HepG2 (cell line): ENCODE measurements around the gene ACE. TPM values are rescaled to one million over a fixed set of nuclear protein-coding genes. Genes with fewer than 3 reads are reported as not detected.
A peak's percentile ranks its signal among the peaks of the same experiment; 100 is the strongest.

ENCODE experiments used
- AHR ChIP-seq: IDR thresholded peaks from 2 replicates; pipeline ENCODE4 v1.6.1; 2018; ENCODE audit warnings: missing genetic modification reagents, missing compliant biosample characterization
- DPF2 ChIP-seq: sonication (generic); formaldehyde crosslinking; IDR thresholded peaks from 2 replicates; pipeline ENCODE4 v1.4.0; 2020; ENCODE audit warnings: mild to moderate bottlenecking, low read depth, missing genetic modification reagents, borderline replicate concordance
- HNF4G ChIP-seq, 2 experiments: sonication (generic) in 1 of 2; formaldehyde crosslinking in 1 of 2; IDR thresholded peaks; 2 replicates each; pipeline versions ENCODE4 v1.4.0 to v1.6.1; 2011 to 2020; ENCODE audit warnings: borderline replicate concordance in 2 of 2, low read depth in 2 of 2, mild to moderate bottlenecking in 2 of 2, low read length in 1 of 2, missing genetic modification reagents in 1 of 2, moderate library complexity in 1 of 2
- NCOA2 ChIP-seq: sonication (generic); formaldehyde crosslinking; IDR thresholded peaks from 2 replicates; pipeline ENCODE4 v1.8.0; 2022; ENCODE audit warnings: inconsistent platforms
- PCBP1 ChIP-seq: fragments of 200-400 bp; formaldehyde crosslinking; IDR thresholded peaks from 2 replicates; pipeline ENCODE4 v1.6.1; 2017; ENCODE audit warnings: mild to moderate bottlenecking, low read depth, low read length, borderline replicate concordance
- RFX5 ChIP-seq: IDR thresholded peaks from 2 replicates; pipeline ENCODE4 v1.6.1; 2011; ENCODE audit warnings: low read depth, low read length, improper control_type of control experiment
- RXRA ChIP-seq: sonication (generic); formaldehyde crosslinking; IDR thresholded peaks from 2 replicates; pipeline ENCODE4 v1.5.1; 2020; ENCODE audit warnings: missing genetic modification reagents
- SOX5 ChIP-seq: IDR thresholded peaks from 2 replicates; pipeline ENCODE4 v1.6.1; 2016; ENCODE audit warnings: borderline replicate concordance
- SUZ12 ChIP-seq: fragments of 150-350 bp; IDR thresholded peaks from 2 replicates; pipeline ENCODE4 v1.6.1; 2014; ENCODE audit warnings: low read depth, low read length
- ZNF30 ChIP-seq: sonication (generic); formaldehyde crosslinking; IDR thresholded peaks from 2 replicates; pipeline ENCODE4 v1.5.0; 2020; ENCODE audit warnings: mild to moderate bottlenecking, missing genetic modification reagents
- ZNF766 ChIP-seq: sonication (generic); formaldehyde crosslinking; IDR thresholded peaks from 2 replicates; pipeline ENCODE4 v1.5.0; 2020; ENCODE audit warnings: missing genetic modification reagents, borderline replicate concordance
- ZNF781 ChIP-seq: sonication (generic); formaldehyde crosslinking; IDR thresholded peaks from 2 replicates; pipeline ENCODE4 v1.5.1; 2020; ENCODE audit warnings: borderline replicate concordance, mild to moderate bottlenecking, missing genetic modification reagents; ENCODE audit errors: not compliant biosample characterization
- ZNF883 ChIP-seq: sonication (generic); formaldehyde crosslinking; IDR thresholded peaks from 2 replicates; pipeline ENCODE4 v1.5.1; 2020; ENCODE audit warnings: mild to moderate bottlenecking, missing genetic modification reagents; ENCODE audit errors: not compliant biosample characterization
- polyA plus RNA-seq, 8 experiments: library from polyadenylated mRNA; depleted of rRNA in 3 of 8; stranded (reverse) in 7 of 8; unstranded in 1 of 8; fragments of >200 nt; fragmentation: Illumina TruSeq in 4 of 8; extraction: Trizol in 4 of 8; gene quantifications; 2 replicates each; pipeline versions ENCODE4 v1.2.1 to v1.2.3, GENCODE V29; 2011 to 2016; ENCODE audit warnings: low read depth in 4 of 8, missing spikeins in 1 of 8, mixed read lengths in 1 of 8; ENCODE audit not compliant: insufficient read depth in 1 of 8
- total RNA-seq, 5 experiments: library from RNA; depleted of rRNA; stranded (reverse); fragments of >200 nt; fragmentation: Illumina TruSeq; extraction: Trizol; gene quantifications; 2 replicates each; pipeline ENCODE4 v1.2.3, GENCODE V29; 2016; ENCODE audit warnings: low read depth in 1 of 5
- TF ChIP-seq, protein P1 (sequence below): IDR thresholded peaks from 2 replicates; pipeline ENCODE4 v1.6.1; 2016; ENCODE audit warnings: low read depth, missing genetic modification reagents, missing compliant biosample characterization
- TF ChIP-seq, protein P2 (sequence below): IDR thresholded peaks from 2 replicates; pipeline ENCODE4 v1.6.1; 2016; ENCODE audit warnings: control low read depth
- TF ChIP-seq, protein P3 (sequence below): sonication (generic); formaldehyde crosslinking; IDR thresholded peaks from 2 replicates; pipeline ENCODE4 v1.5.1; 2020; ENCODE audit warnings: missing genetic modification reagents, mild to moderate bottlenecking, borderline replicate concordance
- TF ChIP-seq, protein P4 (sequence below): sonication (generic); formaldehyde crosslinking; IDR thresholded peaks from 2 replicates; pipeline ENCODE4 v1.5.0; 2020; ENCODE audit warnings: mild to moderate bottlenecking, missing genetic modification reagents, borderline replicate concordance

Gene ACE
- total and polyA plus RNA-seq, 2 of the 13 experiments (the other 11 are each of a cell fraction or from before 2014, with no cell fraction given): 0.08 to 0.13 TPM

DNA sequence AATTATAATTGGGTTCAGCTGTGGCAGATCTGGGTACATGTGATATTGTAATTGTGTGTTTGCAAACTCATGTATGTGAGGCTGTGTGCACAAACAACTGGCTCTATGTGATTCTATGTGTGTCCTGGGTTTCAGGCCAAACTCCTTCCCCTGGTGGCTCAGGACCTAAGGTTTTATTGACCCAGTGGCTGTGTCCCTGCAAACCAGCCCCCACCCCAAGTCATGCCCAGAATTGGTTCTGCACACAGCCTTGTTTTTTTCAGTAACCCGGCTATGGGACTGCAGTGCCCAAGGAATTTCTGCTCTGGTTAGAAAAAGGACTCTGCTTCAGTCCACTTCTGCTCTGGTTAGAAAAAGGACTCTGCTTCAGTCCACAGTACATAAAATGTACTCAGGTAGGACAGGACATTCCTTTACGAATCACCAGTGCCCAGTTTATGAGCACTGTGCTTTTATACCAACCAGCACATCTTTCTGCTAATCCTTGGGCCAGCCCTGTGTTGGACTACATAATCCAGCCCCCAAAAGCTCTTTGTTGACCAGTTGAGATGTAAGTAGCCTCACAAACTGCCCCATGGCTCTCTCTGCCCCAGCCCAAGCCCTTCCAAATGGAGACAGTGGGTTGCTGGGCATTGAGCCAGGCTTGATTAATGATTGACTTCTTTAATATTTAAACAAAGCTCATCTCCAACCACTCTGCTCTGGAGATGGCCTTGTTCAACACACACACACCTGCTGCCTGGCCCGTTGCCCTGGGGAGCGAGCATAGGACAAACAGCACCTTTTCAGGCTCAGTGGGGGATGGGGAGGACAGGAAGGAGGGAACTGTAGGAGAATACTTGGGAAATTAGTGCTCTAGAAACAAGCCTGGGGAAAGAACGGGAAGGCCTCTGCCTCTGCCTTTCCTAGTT lies 43.4 kb downstream of the ACE start (continued):
- TF ChIP-seq, protein P1, sequence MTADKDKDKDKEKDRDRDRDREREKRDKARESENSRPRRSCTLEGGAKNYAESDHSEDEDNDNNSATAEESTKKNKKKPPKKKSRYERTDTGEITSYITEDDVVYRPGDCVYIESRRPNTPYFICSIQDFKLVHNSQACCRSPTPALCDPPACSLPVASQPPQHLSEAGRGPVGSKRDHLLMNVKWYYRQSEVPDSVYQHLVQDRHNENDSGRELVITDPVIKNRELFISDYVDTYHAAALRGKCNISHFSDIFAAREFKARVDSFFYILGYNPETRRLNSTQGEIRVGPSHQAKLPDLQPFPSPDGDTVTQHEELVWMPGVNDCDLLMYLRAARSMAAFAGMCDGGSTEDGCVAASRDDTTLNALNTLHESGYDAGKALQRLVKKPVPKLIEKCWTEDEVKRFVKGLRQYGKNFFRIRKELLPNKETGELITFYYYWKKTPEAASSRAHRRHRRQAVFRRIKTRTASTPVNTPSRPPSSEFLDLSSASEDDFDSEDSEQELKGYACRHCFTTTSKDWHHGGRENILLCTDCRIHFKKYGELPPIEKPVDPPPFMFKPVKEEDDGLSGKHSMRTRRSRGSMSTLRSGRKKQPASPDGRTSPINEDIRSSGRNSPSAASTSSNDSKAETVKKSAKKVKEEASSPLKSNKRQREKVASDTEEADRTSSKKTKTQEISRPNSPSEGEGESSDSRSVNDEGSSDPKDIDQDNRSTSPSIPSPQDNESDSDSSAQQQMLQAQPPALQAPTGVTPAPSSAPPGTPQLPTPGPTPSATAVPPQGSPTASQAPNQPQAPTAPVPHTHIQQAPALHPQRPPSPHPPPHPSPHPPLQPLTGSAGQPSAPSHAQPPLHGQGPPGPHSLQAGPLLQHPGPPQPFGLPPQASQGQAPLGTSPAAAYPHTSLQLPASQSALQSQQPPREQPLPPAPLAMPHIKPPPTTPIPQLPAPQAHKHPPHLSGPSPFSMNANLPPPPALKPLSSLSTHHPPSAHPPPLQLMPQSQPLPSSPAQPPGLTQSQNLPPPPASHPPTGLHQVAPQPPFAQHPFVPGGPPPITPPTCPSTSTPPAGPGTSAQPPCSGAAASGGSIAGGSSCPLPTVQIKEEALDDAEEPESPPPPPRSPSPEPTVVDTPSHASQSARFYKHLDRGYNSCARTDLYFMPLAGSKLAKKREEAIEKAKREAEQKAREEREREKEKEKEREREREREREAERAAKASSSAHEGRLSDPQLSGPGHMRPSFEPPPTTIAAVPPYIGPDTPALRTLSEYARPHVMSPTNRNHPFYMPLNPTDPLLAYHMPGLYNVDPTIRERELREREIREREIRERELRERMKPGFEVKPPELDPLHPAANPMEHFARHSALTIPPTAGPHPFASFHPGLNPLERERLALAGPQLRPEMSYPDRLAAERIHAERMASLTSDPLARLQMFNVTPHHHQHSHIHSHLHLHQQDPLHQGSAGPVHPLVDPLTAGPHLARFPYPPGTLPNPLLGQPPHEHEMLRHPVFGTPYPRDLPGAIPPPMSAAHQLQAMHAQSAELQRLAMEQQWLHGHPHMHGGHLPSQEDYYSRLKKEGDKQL (CRISPR knock-in tag): peak; percentile 99
- TF ChIP-seq RXRA (CRISPR knock-in tag) (peak; percentile 84), ZNF30 (CRISPR knock-in tag) (no peak), RFX5 (no peak), DPF2 (CRISPR knock-in tag) (peak; percentile 84), ZNF883 (CRISPR knock-in tag) (no peak), SOX5 (CRISPR knock-in tag) (peak; percentile 90), SUZ12 (no peak), HNF4G (IDR thresholded peaks at IDR 0.05; ENCODE audit: borderline replicate concordance, low read depth, low read length) (peak; percentile 60; the same call in 1 of the 2 replicates), HNF4G (CRISPR knock-in tag; IDR thresholded peaks at IDR 0.05; ENCODE audit: borderline replicate concordance, low read depth) (peak; percentile 68), AHR (peak; percentile 61; the same call in 1 of the 2 replicates), ZNF781 (CRISPR knock-in tag) (peak; percentile 74), PCBP1 (no peak), ZNF766 (peak; percentile 82; the same call in 1 of the 2 replicates), NCOA2 (CRISPR knock-in tag) (peak; percentile 84)
- TF ChIP-seq, protein P2, sequence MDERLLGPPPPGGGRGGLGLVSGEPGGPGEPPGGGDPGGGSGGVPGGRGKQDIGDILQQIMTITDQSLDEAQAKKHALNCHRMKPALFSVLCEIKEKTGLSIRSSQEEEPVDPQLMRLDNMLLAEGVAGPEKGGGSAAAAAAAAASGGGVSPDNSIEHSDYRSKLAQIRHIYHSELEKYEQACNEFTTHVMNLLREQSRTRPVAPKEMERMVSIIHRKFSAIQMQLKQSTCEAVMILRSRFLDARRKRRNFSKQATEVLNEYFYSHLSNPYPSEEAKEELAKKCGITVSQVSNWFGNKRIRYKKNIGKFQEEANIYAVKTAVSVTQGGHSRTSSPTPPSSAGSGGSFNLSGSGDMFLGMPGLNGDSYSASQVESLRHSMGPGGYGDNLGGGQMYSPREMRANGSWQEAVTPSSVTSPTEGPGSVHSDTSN (CRISPR knock-in tag): no peak
- TF ChIP-seq, protein P3, sequence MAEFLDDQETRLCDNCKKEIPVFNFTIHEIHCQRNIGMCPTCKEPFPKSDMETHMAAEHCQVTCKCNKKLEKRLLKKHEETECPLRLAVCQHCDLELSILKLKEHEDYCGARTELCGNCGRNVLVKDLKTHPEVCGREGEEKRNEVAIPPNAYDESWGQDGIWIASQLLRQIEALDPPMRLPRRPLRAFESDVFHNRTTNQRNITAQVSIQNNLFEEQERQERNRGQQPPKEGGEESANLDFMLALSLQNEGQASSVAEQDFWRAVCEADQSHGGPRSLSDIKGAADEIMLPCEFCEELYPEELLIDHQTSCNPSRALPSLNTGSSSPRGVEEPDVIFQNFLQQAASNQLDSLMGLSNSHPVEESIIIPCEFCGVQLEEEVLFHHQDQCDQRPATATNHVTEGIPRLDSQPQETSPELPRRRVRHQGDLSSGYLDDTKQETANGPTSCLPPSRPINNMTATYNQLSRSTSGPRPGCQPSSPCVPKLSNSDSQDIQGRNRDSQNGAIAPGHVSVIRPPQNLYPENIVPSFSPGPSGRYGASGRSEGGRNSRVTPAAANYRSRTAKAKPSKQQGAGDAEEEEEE: 0 out of 2 replicates have a peak, but pooled peaks have one; percentile 26
- TF ChIP-seq, protein P4, sequence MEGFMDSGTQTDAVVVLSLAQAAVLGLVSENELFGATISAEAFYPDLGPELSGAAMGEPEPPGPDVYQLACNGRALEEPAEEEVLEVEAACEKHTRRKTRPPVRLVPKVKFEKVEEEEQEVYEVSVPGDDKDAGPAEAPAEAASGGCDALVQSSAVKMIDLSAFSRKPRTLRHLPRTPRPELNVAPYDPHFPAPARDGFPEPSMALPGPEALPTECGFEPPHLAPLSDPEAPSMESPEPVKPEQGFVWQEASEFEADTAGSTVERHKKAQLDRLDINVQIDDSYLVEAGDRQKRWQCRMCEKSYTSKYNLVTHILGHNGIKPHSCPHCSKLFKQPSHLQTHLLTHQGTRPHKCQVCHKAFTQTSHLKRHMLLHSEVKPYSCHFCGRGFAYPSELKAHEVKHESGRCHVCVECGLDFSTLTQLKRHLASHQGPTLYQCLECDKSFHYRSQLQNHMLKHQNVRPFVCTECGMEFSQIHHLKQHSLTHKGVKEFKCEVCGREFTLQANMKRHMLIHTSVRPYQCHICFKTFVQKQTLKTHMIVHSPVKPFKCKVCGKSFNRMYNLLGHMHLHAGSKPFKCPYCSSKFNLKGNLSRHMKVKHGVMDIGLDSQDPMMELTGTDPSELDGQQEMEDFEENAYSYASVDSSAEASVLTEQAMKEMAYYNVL: peak; percentile 89; the same call in 1 of the 2 replicates
